H9 (cell line): ENCODE results near the gene ARHGAP26. TPM values are rescaled to one million over a fixed set of nuclear protein-coding genes. Genes with fewer than 3 reads are reported as not detected.

Source experiments
- DNase-seq: peaks from one replicate; pipeline ENCODE4 v3.0.0-alpha.2; 2017
- H2AFZ ChIP-seq: one replicate; pipeline ENCODE4 v1.6.1; 2013; ENCODE audit warnings: mild to moderate bottlenecking, low read length, control low read depth, moderate library complexity
- H2AK5ac ChIP-seq: 2 replicates; pipeline ENCODE4 v1.6.1; 2013; ENCODE audit warnings: low read length, control low read depth, mixed read lengths; ENCODE audit not compliant: insufficient read length
- H2BK120ac ChIP-seq: one replicate; pipeline ENCODE4 v1.6.1; 2013; ENCODE audit warnings: low read depth, mild to moderate bottlenecking, low read length, control low read depth, inconsistent platforms; ENCODE audit not compliant: poor library complexity, severe bottlenecking
- H2BK12ac ChIP-seq: 2 replicates; pipeline ENCODE4 v1.6.1; 2013; ENCODE audit warnings: low read length, control low read depth, mixed read lengths, low read depth; ENCODE audit not compliant: insufficient read length
- H2BK15ac ChIP-seq: 2 replicates; pipeline ENCODE4 v1.6.1; 2013; ENCODE audit warnings: low read depth, low read length, control low read depth
- H2BK20ac ChIP-seq: one replicate; pipeline ENCODE4 v1.6.1; 2013; ENCODE audit warnings: low read depth, mild to moderate bottlenecking, low read length, control low read depth, inconsistent platforms; ENCODE audit not compliant: poor library complexity, severe bottlenecking
- H2BK5ac ChIP-seq: 2 replicates; pipeline ENCODE4 v1.6.1; 2013; ENCODE audit warnings: low read length, control low read depth, mixed read lengths; ENCODE audit not compliant: insufficient read length
- H3K14ac ChIP-seq: 2 replicates; pipeline ENCODE4 v1.6.1; 2013; ENCODE audit warnings: low read length, control low read depth; ENCODE audit not compliant: insufficient read depth
- H3K18ac ChIP-seq: 2 replicates; pipeline ENCODE4 v1.6.1; 2013; ENCODE audit warnings: low read depth, mild to moderate bottlenecking, mixed read lengths, low read length, control low read depth; ENCODE audit not compliant: insufficient read length
- H3K23ac ChIP-seq: 2 replicates; pipeline ENCODE4 v1.6.1; 2013; ENCODE audit warnings: low read length, control low read depth, mixed read lengths, low read depth; ENCODE audit not compliant: insufficient read length
- H3K23me2 ChIP-seq: 2 replicates; pipeline ENCODE4 v1.6.1; 2013; ENCODE audit warnings: low read depth, mild to moderate bottlenecking, mixed read lengths, low read length, control low read depth; ENCODE audit not compliant: insufficient read length, poor library complexity, severe bottlenecking
- H3K27ac ChIP-seq: 2 replicates; pipeline ENCODE4 v1.5.1; 2013; ENCODE audit warnings: low read length, control low read depth, mixed read lengths, low read depth; ENCODE audit not compliant: insufficient read length
- H3K27me3 ChIP-seq: 2 replicates; pipeline ENCODE4 v1.6.1; 2013; ENCODE audit warnings: low read length, control low read depth, inconsistent platforms; ENCODE audit not compliant: insufficient read depth
- H3K4ac ChIP-seq: 2 replicates; pipeline ENCODE4 v1.6.1; 2013; ENCODE audit warnings: low read depth, mild to moderate bottlenecking, control low read depth, inconsistent platforms, low read length, moderate library complexity
- H3K4me1 ChIP-seq: 2 replicates; pipeline ENCODE4 v1.6.1; 2013; ENCODE audit warnings: low read length, control low read depth, inconsistent platforms; ENCODE audit not compliant: insufficient read depth
- H3K4me2 ChIP-seq: 2 replicates; pipeline ENCODE4 v1.6.1; 2013; ENCODE audit warnings: low read length, control low read depth, mixed read lengths; ENCODE audit not compliant: insufficient read length, insufficient read depth
- H3K56ac ChIP-seq: 2 replicates; pipeline ENCODE4 v1.6.1; 2013; ENCODE audit warnings: low read depth, mild to moderate bottlenecking, mixed read lengths, low read length, control low read depth; ENCODE audit not compliant: insufficient read length
- H3K79me1 ChIP-seq: 2 replicates; pipeline ENCODE4 v1.6.1; 2013; ENCODE audit warnings: low read depth, mild to moderate bottlenecking, moderate library complexity, low read length, control low read depth, inconsistent platforms; ENCODE audit not compliant: insufficient read depth, poor library complexity, severe bottlenecking
- H3K79me2 ChIP-seq: 2 replicates; pipeline ENCODE4 v1.6.1; 2013; ENCODE audit warnings: low read length, control low read depth, inconsistent platforms; ENCODE audit not compliant: insufficient read depth
- H3K9ac ChIP-seq: 2 replicates; pipeline ENCODE4 v1.6.1; 2013; ENCODE audit warnings: low read length, control low read depth, mixed read lengths; ENCODE audit not compliant: insufficient read length; ENCODE audit errors: extremely low read depth
- H3K9me3 ChIP-seq: one replicate; pipeline ENCODE4 v1.6.1; 2013; ENCODE audit warnings: low read depth, low read length, inconsistent platforms; ENCODE audit not compliant: control insufficient read depth
- H3T11ph ChIP-seq: one replicate; pipeline ENCODE4 v1.6.1; 2013; ENCODE audit warnings: mild to moderate bottlenecking, low read length, control low read depth, inconsistent platforms
- H4K20me1 ChIP-seq: one replicate; pipeline ENCODE4 v1.6.1; 2013; ENCODE audit not compliant: control insufficient read depth, insufficient read length, insufficient read depth
- H4K5ac ChIP-seq: 2 replicates; pipeline ENCODE4 v1.6.1; 2013; ENCODE audit warnings: low read depth, mild to moderate bottlenecking, mixed read lengths, low read length, control low read depth; ENCODE audit not compliant: insufficient read length
- H4K8ac ChIP-seq: replicated peaks from 2 replicates; pipeline ENCODE4 v1.6.1; 2013; ENCODE audit warnings: low read length, control low read depth, mixed read lengths, low read depth; ENCODE audit not compliant: insufficient read length
- H4K91ac ChIP-seq: 2 replicates; pipeline ENCODE4 v1.6.1; 2013; ENCODE audit warnings: low read depth, mild to moderate bottlenecking, moderate library complexity, mixed read lengths, low read length, control low read depth; ENCODE audit not compliant: insufficient read length
- H3K27ac Mint-ChIP-seq, 3 experiments: 2 replicates in 2 of 3; 3 replicates in 1 of 3; pipeline ENCODE4 v1.8.0; 2020 to 2021; ENCODE audit warnings: mixed read lengths in 3 of 3, mild to moderate bottlenecking in 1 of 3, moderate library complexity in 1 of 3
- H3K27me3 Mint-ChIP-seq: 2 replicates; pipeline ENCODE4 v1.8.0; 2021; ENCODE audit warnings: low read depth, mild to moderate bottlenecking, moderate library complexity, mixed read lengths
- H3K36me3 Mint-ChIP-seq, 3 experiments: 2 replicates in 2 of 3; 3 replicates in 1 of 3; pipeline ENCODE4 v1.8.0; 2020 to 2021; ENCODE audit warnings: low read depth in 3 of 3, mixed read lengths in 3 of 3; ENCODE audit not compliant: insufficient read depth in 1 of 3
- H3K4me1 Mint-ChIP-seq, 2 experiments: 2 replicates each; pipeline ENCODE4 v1.8.0; 2020; ENCODE audit warnings: mixed read lengths in 2 of 2
- H3K4me3 Mint-ChIP-seq, 2 experiments: 2 replicates in 1 of 2; 3 replicates in 1 of 2; pipeline ENCODE4 v1.8.0; 2020 to 2021; ENCODE audit warnings: mild to moderate bottlenecking in 2 of 2, mixed read lengths in 2 of 2, moderate library complexity in 1 of 2
- H3K9me3 Mint-ChIP-seq, 2 experiments: 2 replicates in 1 of 2; 3 replicates in 1 of 2; pipeline ENCODE4 v1.8.0; 2020; ENCODE audit warnings: mild to moderate bottlenecking in 2 of 2, mixed read lengths in 2 of 2, moderate library complexity in 1 of 2
- CTCF ChIP-seq: fragments of 200-600 bp; sonication (generic); conservative IDR thresholded peaks from 3 replicates; pipeline ENCODE4 v1.8.0; 2021; ENCODE audit warnings: antibody characterized with exemption, mild to moderate bottlenecking
- WGBS: extraction: QIAGEN DNeasy Blood & Tissue Kit; methylation state at CpG from one replicate; pipeline ENCODE4 v1.1.7; 2013; ENCODE audit warnings: missing lambda C conversion rate, low lambda C conversion rate, mixed read lengths; ENCODE audit not compliant: insufficient read length; ENCODE audit errors: extremely low coverage; 5-methylcytosine and 5-hydroxymethylcytosine counted together
- total RNA-seq: library from RNA; stranded (reverse); gene quantifications from 2 replicates; pipeline ENCODE4 v1.2.1, GENCODE V29; 2021

Gene ARHGAP26
- total RNA-seq, 1 experiment from 2014 or later: 13.8 TPM

GRCh38 chr5:143029293-143029692, 259.1 kb downstream of the ARHGAP26 start:
- Histone ChIP-seq H2AFZ (no peak overlapping the region), H3K18ac (no peak overlapping the region), H3K27me3 (no peaks in the 10 kb centered on the region), H3K56ac (no peak overlapping the region), H2BK12ac (no peak overlapping the region), H3K79me2 (no peaks in the 10 kb centered on the region), H3K4ac (no peak overlapping the region), H2BK15ac (no peak overlapping the region), H4K5ac (no peak overlapping the region), H4K91ac (no peak overlapping the region), H2BK120ac (no peak overlapping the region), H2BK5ac (no peak overlapping the region), H3K4me2 (no peak overlapping the region), H2BK20ac (no peak overlapping the region), H2AK5ac (no peak overlapping the region), H3K4me1 (no peaks in the 10 kb centered on the region), H3K23ac (no peak overlapping the region), H3K79me1 (no peaks in the 10 kb centered on the region), H3K9me3 (no peaks in the 10 kb centered on the region), H4K8ac (no peak overlapping the region), H3K14ac (no peak overlapping the region), H3K9ac (no peak overlapping the region), H3T11ph (no peak overlapping the region), H3K27ac (no peak overlapping the region), H4K20me1 (no peaks in the 10 kb centered on the region), H3K23me2 (no peaks in the 10 kb centered on the region)
- H3K4me1 Mint-ChIP-seq: peaks cover 27% of the 10 kb centered on the region in 2 experiments
- no peaks in the 10 kb centered on the region for H3K9me3 Mint-ChIP-seq
- H3K27me3 Mint-ChIP-seq: no peaks in the 10 kb centered on the region; the same call in 1 of the 2 replicates
- H3K4me3 Mint-ChIP-seq: no peak overlapping the region
- TF ChIP-seq CTCF: no peak
- H3K27ac Mint-ChIP-seq: no peak overlapping the region; a peak in 1 of 7 replicates
- WGBS: no CpG with 5 or more reads among the region's 4 CpGs
- H3K36me3 Mint-ChIP-seq: no peaks in the 10 kb centered on the region; a peak in 1 of 7 replicates
- no peak for DNase-seq
